ENCODE data around the gene IL17RC. TPM values are rescaled to one million over a fixed set of nuclear protein-coding genes. Genes with fewer than 3 reads are reported as not detected.

The IL17RC gene
- total and polyA plus RNA-seq, 9 donors: 14.2 to 46.5 (median 35.8) TPM

DNA sequence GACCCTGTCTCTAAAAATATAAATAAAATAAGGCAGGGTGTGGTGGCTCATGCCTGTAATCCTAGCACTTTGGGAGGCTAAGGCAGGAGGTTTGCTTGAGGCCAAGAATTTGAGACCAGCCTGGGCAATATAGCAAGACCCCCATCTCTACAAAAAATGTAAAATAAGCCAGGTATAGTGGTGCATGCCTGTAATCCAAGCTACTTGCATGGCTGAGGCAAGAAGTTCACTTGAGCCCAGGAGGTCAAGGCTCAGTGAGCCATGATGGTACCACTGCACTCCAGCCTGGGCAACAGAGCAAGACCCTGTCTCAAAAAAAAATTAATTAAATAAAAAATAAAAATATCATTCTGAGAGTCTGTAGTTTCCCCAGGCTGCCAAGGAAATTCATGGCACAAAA is 30.6 kb upstream of the IL17RC start:
- TF ChIP-seq, protein P1, sequence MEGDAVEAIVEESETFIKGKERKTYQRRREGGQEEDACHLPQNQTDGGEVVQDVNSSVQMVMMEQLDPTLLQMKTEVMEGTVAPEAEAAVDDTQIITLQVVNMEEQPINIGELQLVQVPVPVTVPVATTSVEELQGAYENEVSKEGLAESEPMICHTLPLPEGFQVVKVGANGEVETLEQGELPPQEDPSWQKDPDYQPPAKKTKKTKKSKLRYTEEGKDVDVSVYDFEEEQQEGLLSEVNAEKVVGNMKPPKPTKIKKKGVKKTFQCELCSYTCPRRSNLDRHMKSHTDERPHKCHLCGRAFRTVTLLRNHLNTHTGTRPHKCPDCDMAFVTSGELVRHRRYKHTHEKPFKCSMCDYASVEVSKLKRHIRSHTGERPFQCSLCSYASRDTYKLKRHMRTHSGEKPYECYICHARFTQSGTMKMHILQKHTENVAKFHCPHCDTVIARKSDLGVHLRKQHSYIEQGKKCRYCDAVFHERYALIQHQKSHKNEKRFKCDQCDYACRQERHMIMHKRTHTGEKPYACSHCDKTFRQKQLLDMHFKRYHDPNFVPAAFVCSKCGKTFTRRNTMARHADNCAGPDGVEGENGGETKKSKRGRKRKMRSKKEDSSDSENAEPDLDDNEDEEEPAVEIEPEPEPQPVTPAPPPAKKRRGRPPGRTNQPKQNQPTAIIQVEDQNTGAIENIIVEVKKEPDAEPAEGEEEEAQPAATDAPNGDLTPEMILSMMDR (IDR thresholded peaks at IDR 0.05): no peak
- TF ChIP-seq POLR2A (IDR thresholded peaks at IDR 0.05): no peak
- no peaks in the 10 kb centered on the region for H3K27me3 ChIP-seq
- H3K27ac ChIP-seq: no peak overlapping the region
- H3K4me3 ChIP-seq: no peak overlapping the region
- no peak for DNase-seq
- H3K36me3 ChIP-seq: no peaks in the 10 kb centered on the region
- intact Hi-C loops (cut with DNase I): no loop called here
- H3K4me1 ChIP-seq (ENCODE audit: insufficient read depth): peaks cover 3% of the 10 kb centered on the region
- H3K9me3 ChIP-seq: no peaks in the 10 kb centered on the region

DNA sequence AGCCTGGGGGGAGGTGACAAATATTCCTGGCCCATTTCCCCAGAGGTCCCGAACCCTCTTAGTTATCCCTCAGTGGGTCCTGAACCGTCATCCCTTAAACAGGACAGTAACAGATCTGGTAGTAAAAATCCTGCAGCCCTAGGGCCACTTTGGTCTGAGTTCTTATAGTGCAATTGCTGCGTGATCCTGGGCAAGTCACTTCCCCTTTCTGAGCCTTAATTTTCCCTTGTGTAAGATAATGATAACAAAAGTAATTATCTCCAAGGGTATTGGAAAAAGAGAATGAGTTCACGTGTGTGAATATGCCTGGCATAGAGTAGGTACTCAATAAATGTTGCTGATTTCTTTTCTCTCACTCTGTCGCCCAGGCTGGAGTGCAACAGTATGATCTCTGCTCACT is 29.4 kb upstream of the IL17RC start:
- H3K4me3 ChIP-seq: no peak overlapping the region

DNA sequence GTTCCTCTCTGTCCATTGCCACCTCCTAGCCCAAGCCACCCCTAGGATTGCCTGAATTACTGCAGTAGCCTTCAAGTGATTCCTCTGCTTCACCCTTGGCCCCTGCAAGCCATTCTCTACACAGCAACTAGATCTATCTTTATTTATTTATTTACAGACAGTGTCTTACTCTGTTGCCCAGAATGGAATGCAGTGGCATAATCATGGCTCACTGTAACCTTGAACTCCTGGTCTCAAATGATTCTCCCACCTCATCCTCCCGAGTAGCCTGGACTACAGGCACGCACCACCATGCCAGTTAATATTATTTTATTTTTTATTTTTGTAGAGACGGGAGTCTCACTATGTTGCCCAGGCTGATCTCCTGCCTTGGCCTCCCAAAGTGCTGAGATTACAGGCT is 28.4 kb upstream of the IL17RC start:
- TF ChIP-seq, protein P1 (IDR thresholded peaks at IDR 0.05): no peak
- TF ChIP-seq EP300 (IDR thresholded peaks at IDR 0.05) (no peak), POLR2A (IDR thresholded peaks at IDR 0.05) (no peak)
- no peak for DNase-seq
- no peak overlapping the region for H3K27ac ChIP-seq
- intact Hi-C loops (cut with DNase I): loop anchor here in 1 of 4 donors (2.0 kb wide), 1 partner anchor 22 kb away; no protein-coding TSS in a partner anchor
- peaks cover 4% of the 10 kb centered on the region for H3K4me1 ChIP-seq (ENCODE audit: insufficient read depth)
- no peaks in the 10 kb centered on the region for H3K36me3 ChIP-seq
- H3K9me3 ChIP-seq: no peaks in the 10 kb centered on the region
- H3K4me3 ChIP-seq: no peak overlapping the region
- H3K27me3 ChIP-seq: no peaks in the 10 kb centered on the region
- WGBS, 3 donors: 62 to 76% (median 69%) methylated on average over 3 of the region's 3 CpGs

More for the DNA sequence above, 29.4 kb upstream of the IL17RC start:
- no peaks in the 10 kb centered on the region for H3K36me3 ChIP-seq
- no peak for DNase-seq
- WGBS, 3 donors: 86 to 92% (median 87%) methylated on average over 5 of the region's 5 CpGs
- TF ChIP-seq POLR2A (IDR thresholded peaks at IDR 0.05) (no peak), EP300 (IDR thresholded peaks at IDR 0.05) (no peak)
- TF ChIP-seq, protein P1 (IDR thresholded peaks at IDR 0.05): no peak
- H3K4me1 ChIP-seq (ENCODE audit: insufficient read depth): peaks cover 4% of the 10 kb centered on the region
- no peaks in the 10 kb centered on the region for H3K9me3 ChIP-seq
- intact Hi-C loops (cut with DNase I): no loop called here
- H3K27ac ChIP-seq: no peak overlapping the region
- H3K27me3 ChIP-seq: no peaks in the 10 kb centered on the region

GRCh38 chr3:9889405-9889804 is 27.5 kb upstream of the IL17RC start:
- peak overlapping the region in 1 of 2 donors; percentile 86 for H3K27ac ChIP-seq

More at GRCh38 chr3:9889405-9889804, 27.5 kb upstream of the IL17RC start:
- intact Hi-C loops (cut with DNase I): loop anchor here in 1 of 4 donors (2.0 kb wide), 1 partner anchor 23 kb away; no protein-coding TSS in a partner anchor
- 48 to 54% (median 52%) methylated on average over 5 of the region's 5 CpGs for WGBS, 3 donors
- no peak for DNase-seq
- H3K36me3 ChIP-seq: no peaks in the 10 kb centered on the region
- no peak overlapping the region for H3K4me3 ChIP-seq
- H3K4me1 ChIP-seq (ENCODE audit: insufficient read depth): peaks cover 5% of the 10 kb centered on the region
- H3K27me3 ChIP-seq: no peaks in the 10 kb centered on the region
- TF ChIP-seq EP300 (IDR thresholded peaks at IDR 0.05) (no peak), POLR2A (IDR thresholded peaks at IDR 0.05) (no peak)
- TF ChIP-seq, protein P1 (IDR thresholded peaks at IDR 0.05): no peak
- H3K9me3 ChIP-seq: no peaks in the 10 kb centered on the region
